BJ (cell line): ENCODE data around the gene INAVA. TPM values are rescaled to one million over a fixed set of nuclear protein-coding genes. Genes with fewer than 3 reads are reported as not detected.

ENCODE experiments used
- CTCF ChIA-PET: fragments of 350-600 bp; formaldehyde crosslinking; extraction: SDS; loops from one replicate; lab custom pipeline; 2021; ENCODE audit warnings: antibody characterized with exemption, inconsistent platforms; lab: Yijun Ruan, JAX
- POLR2A ChIA-PET: fragments of 300-600 bp; sonication (Branson Sonifier 250); formaldehyde crosslinking; extraction: SDS; loops from one replicate; lab custom pipeline; 2021; ENCODE audit warnings: antibody characterized with exemption; lab: Charles Lee
- DNase-seq: peaks from one replicate; pipeline ENCODE4 v3.0.0-alpha.2; 2011; ENCODE audit warnings: low read depth
- H3K27me3 ChIP-seq: 2 replicates; pipeline ENCODE4 v1.6.0; 2011; ENCODE audit warnings: low read length; ENCODE audit not compliant: control insufficient read depth, insufficient read depth
- H3K36me3 ChIP-seq: 2 replicates; pipeline ENCODE4 v1.5.1; 2011; ENCODE audit warnings: low read length; ENCODE audit not compliant: control insufficient read depth, insufficient read depth
- H3K4me3 ChIP-seq: 2 replicates; pipeline ENCODE4 v1.5.1; 2011; ENCODE audit warnings: low read depth, mild to moderate bottlenecking, control low read depth, low read length
- polyA plus RNA-seq: library from polyadenylated mRNA; depleted of rRNA; stranded (reverse); fragments of >200 nt; gene quantifications from 2 replicates; pipeline ENCODE4 v1.2.3, GENCODE V29; 2011
- TF ChIP-seq, protein P1 (sequence below): IDR thresholded peaks from 2 replicates; pipeline ENCODE4 v1.5.1; 2011; ENCODE audit warnings: low read depth, mild to moderate bottlenecking, control low read depth, inconsistent platforms, low read length, moderate library complexity; ENCODE audit not compliant: insufficient read depth

Gene INAVA
- polyA plus RNA-seq, 1 experiment, result 0.01 TPM

DNA sequence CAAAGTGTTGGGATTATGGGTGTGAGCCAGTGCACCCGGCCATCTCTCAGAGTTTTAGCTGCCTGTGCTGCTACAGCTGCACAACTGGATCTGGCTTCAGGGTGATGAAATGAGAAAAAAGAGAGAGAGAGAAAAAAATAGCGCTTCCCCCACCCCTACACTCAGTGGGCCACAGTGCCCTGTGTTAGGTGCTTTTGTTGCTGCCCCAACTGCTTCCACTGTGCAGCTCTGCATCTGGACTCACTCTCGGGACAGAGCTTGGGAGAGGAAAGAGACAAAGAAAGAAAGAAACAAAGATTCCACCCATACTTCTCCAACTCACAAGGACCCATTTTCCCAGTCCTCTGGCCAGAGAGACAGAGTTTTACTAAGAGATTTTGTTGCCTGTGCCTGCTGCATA lies 50.4 kb downstream of the INAVA start:
- TF ChIP-seq, protein P1, sequence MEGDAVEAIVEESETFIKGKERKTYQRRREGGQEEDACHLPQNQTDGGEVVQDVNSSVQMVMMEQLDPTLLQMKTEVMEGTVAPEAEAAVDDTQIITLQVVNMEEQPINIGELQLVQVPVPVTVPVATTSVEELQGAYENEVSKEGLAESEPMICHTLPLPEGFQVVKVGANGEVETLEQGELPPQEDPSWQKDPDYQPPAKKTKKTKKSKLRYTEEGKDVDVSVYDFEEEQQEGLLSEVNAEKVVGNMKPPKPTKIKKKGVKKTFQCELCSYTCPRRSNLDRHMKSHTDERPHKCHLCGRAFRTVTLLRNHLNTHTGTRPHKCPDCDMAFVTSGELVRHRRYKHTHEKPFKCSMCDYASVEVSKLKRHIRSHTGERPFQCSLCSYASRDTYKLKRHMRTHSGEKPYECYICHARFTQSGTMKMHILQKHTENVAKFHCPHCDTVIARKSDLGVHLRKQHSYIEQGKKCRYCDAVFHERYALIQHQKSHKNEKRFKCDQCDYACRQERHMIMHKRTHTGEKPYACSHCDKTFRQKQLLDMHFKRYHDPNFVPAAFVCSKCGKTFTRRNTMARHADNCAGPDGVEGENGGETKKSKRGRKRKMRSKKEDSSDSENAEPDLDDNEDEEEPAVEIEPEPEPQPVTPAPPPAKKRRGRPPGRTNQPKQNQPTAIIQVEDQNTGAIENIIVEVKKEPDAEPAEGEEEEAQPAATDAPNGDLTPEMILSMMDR, result no peak
- H3K27me3 ChIP-seq, result peaks cover 4% of the 10 kb centered on the region
- ChIA-PET POLR2A (interaction anchor here (0.8 kb wide), 1 partner anchor 226 kb away, joined by 3 read pairs; no protein-coding TSS in a partner anchor), CTCF (interaction anchor here (0.6 to 1.1 kb wide), 2 partner anchors 12 to 27 kb away, joined by 4 to 5 read pairs; no protein-coding TSS in a partner anchor)
- no peak for DNase-seq
- no peaks in the 10 kb centered on the region for H3K36me3 ChIP-seq
- H3K4me3 ChIP-seq, result no peak overlapping the region

- Histone ChIP-seq H3K4me3 (no peak overlapping the region), H3K27me3 (peaks cover 4% of the 10 kb centered on the region), H3K36me3 (no peaks in the 10 kb centered on the region)
- TF ChIP-seq, protein P1, result no peak
- ChIA-PET CTCF (interaction anchor here (1.3 kb wide), 1 partner anchor 11 kb away, joined by 3 read pairs; no protein-coding TSS in a partner anchor), POLR2A (no interaction called here)
- DNase-seq, result no peak
Measured at GRCh38 chr1:200947059-200947566, 52.4 kb downstream of the INAVA start.

GRCh38 chr1:200949626-200950025 lies 54.9 kb downstream of the INAVA start:
- no peaks in the 10 kb centered on the region for H3K36me3 ChIP-seq
- no peak for DNase-seq
- TF ChIP-seq, protein P1, result no peak
- CTCF ChIA-PET, result no interaction called here
- no peak overlapping the region for H3K4me3 ChIP-seq
- POLR2A ChIA-PET, result no interaction called here
- H3K27me3 ChIP-seq, result peaks cover 4% of the 10 kb centered on the region; the same call in 1 of the 2 replicates

DNA sequence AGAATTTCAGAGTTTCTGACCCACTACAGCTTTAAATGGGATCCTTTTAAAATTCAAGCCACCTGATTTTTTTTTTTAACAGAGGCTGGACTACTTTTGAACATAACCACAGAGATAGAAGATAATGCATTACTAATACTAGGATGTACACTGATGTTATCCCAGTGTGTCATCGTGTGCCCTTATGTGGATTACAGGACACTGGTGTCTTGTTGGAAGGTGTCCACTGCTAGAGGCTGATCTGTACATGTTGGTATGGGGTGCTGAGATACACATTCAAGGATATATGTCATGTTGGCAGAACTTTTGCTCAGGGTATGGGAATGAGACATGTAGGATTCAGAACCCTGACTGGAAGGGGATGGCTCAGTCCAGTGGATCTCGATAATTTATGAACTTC lies 56.3 kb downstream of the INAVA start:
- Histone ChIP-seq H3K27me3 (peaks cover 4% of the 10 kb centered on the region; the same call in 1 of the 2 replicates), H3K4me3 (no peak overlapping the region), H3K36me3 (no peaks in the 10 kb centered on the region)
- no peak for DNase-seq
- ChIA-PET POLR2A (no interaction called here), CTCF (interaction anchor here (1.6 kb wide), 1 partner anchor 21 kb away, joined by 4 read pairs; no protein-coding TSS in a partner anchor)
- TF ChIP-seq, protein P1, result no peak

GRCh38 chr1:200954434-200954833 lies 59.7 kb downstream of the INAVA start:
- Histone ChIP-seq H3K27me3 (no peaks in the 10 kb centered on the region), H3K4me3 (no peak overlapping the region), H3K36me3 (no peaks in the 10 kb centered on the region)
- POLR2A ChIA-PET, result no interaction called here
- TF ChIP-seq, protein P1, result no peak
- DNase-seq, result no peak
- CTCF ChIA-PET, result no interaction called here
